ENCODE data around the gene NUS1.

Gene NUS1

DNA sequence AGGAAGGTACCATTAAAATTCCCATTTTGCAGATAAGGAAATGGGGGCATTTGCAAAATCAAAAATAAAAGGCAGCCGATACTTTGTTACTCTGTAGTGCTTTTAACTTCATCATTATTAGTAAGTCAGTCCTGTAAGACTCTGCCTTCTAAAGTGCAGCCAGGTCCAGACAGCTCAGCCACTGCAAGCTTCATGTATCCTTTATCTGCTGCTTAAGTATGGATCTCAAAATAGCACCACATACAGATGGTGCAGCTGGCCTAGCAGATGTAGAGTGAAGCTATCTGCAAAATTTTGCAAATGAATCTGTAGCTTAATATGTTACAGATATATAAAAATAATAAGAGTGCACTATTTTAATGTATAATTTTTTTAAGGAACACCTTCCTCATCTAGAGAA lies 53.4 kb downstream of the NUS1 start:
- no peak overlapping the region for H2AK5ac ChIP-seq (ENCODE audit: low read length)
- no peak overlapping the region for H3K4me3 ChIP-seq (ENCODE audit: low read depth, low read length)
- H2BK5ac ChIP-seq (ENCODE audit: low read depth, low read length, poor library complexity) = no peak overlapping the region
- no peak overlapping the region for H3K27ac ChIP-seq (ENCODE audit: low read depth, low read length)
- no CpG with 5 or more reads among the region's 1 CpG for WGBS (ENCODE audit: extremely low coverage, insufficient coverage, insufficient read length)
- H4K12ac ChIP-seq (ENCODE audit: low read depth, low read length) = no peak overlapping the region
- H3K4me2 ChIP-seq (ENCODE audit: low read length) = no peak overlapping the region
- H3K14ac ChIP-seq (ENCODE audit: low read length) = no peak overlapping the region
- H2BK120ac ChIP-seq (ENCODE audit: insufficient read depth, low read length, poor library complexity) = no peak overlapping the region
- H3K79me1 ChIP-seq (ENCODE audit: low read length) = no peaks in the 10 kb centered on the region
- H2AFZ ChIP-seq (ENCODE audit: insufficient read depth, low read length, poor library complexity) = no peak overlapping the region
- no peak overlapping the region for H2BK12ac ChIP-seq (ENCODE audit: low read length)
- no peak overlapping the region for H4K91ac ChIP-seq (ENCODE audit: low read depth, low read length)
- H4K8ac ChIP-seq (ENCODE audit: low read depth, low read length) = no peak overlapping the region
- H3K4ac ChIP-seq (ENCODE audit: low read depth, low read length) = no peak overlapping the region
- no peak for DNase-seq
- no peaks in the 10 kb centered on the region for H3K4me1 ChIP-seq (ENCODE audit: control insufficient read depth in 1 of 2, insufficient read depth in 2 of 2, low read length in 2 of 2)
- no peak overlapping the region for H3K18ac ChIP-seq (ENCODE audit: low read length)
- no peak overlapping the region for H3K9ac ChIP-seq (ENCODE audit: low read length)
- H3K36me3 ChIP-seq (ENCODE audit: control insufficient read depth in 1 of 2, insufficient read depth in 2 of 2, low read length in 2 of 2) = no peaks in the 10 kb centered on the region
- H3K23ac ChIP-seq (ENCODE audit: low read length) = no peak overlapping the region
- H3K79me2 ChIP-seq (ENCODE audit: control insufficient read depth, insufficient read depth, low read length, poor library complexity) = no peaks in the 10 kb centered on the region
- no peaks in the 10 kb centered on the region for H3K27me3 ChIP-seq (ENCODE audit: insufficient read depth, low read length)
- no peaks in the 10 kb centered on the region for H3K9me3 ChIP-seq (ENCODE audit: insufficient read depth, low read depth, low read length)

DNA sequence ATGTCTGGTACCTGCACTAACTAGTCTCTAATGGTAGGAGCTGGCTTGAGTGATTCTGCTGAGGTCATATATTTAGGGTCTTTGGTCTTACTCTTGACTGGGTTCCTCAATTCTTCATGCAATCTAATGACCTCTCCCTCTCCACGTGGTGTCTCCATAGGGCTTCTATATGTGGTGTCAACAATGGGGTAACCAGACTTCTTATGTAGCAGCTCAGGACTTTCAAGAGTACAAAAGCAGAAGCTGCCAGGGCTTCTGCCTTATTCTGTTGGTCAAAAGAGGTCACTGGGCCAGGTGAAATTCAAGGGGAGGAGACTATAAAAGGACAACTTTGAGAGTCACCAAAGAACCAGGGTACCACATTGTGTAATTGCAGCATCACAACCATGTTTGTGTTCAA lies 54.3 kb downstream of the NUS1 start:
- Histone ChIP-seq H2BK12ac (ENCODE audit: low read length) (no peak overlapping the region), H3K4me3 (ENCODE audit: low read depth, low read length) (no peak overlapping the region), H2AFZ (ENCODE audit: insufficient read depth, low read length, poor library complexity) (no peak overlapping the region), H2AK5ac (ENCODE audit: low read length) (no peak overlapping the region), H4K8ac (ENCODE audit: low read depth, low read length) (no peak overlapping the region), H3K79me2 (ENCODE audit: control insufficient read depth, insufficient read depth, low read length, poor library complexity) (no peaks in the 10 kb centered on the region), H3K27ac (ENCODE audit: low read depth, low read length) (no peak overlapping the region), H3K14ac (ENCODE audit: low read length) (no peak overlapping the region), H3K27me3 (ENCODE audit: insufficient read depth, low read length) (no peaks in the 10 kb centered on the region), H3K4me1 (ENCODE audit: control insufficient read depth in 1 of 2, insufficient read depth in 2 of 2, low read length in 2 of 2) (no peaks in the 10 kb centered on the region), H3K4me2 (ENCODE audit: low read length) (no peak overlapping the region), H2BK5ac (ENCODE audit: low read depth, low read length, poor library complexity) (no peak overlapping the region), H3K79me1 (ENCODE audit: low read length) (no peaks in the 10 kb centered on the region), H3K9me3 (ENCODE audit: insufficient read depth, low read depth, low read length) (no peaks in the 10 kb centered on the region), H3K23ac (ENCODE audit: low read length) (no peak overlapping the region), H2BK120ac (ENCODE audit: insufficient read depth, low read length, poor library complexity) (no peak overlapping the region), H3K9ac (ENCODE audit: low read length) (no peak overlapping the region), H4K12ac (ENCODE audit: low read depth, low read length) (no peak overlapping the region), H3K4ac (ENCODE audit: low read depth, low read length) (no peak overlapping the region), H3K18ac (ENCODE audit: low read length) (no peak overlapping the region), H4K91ac (ENCODE audit: low read depth, low read length) (no peak overlapping the region), H3K36me3 (ENCODE audit: control insufficient read depth in 1 of 2, insufficient read depth in 2 of 2, low read length in 2 of 2) (no peaks in the 10 kb centered on the region)
- WGBS (ENCODE audit: extremely low coverage, insufficient coverage, insufficient read length) = no CpG with 5 or more reads among the region's 1 CpG
- no peak for DNase-seq

DNA sequence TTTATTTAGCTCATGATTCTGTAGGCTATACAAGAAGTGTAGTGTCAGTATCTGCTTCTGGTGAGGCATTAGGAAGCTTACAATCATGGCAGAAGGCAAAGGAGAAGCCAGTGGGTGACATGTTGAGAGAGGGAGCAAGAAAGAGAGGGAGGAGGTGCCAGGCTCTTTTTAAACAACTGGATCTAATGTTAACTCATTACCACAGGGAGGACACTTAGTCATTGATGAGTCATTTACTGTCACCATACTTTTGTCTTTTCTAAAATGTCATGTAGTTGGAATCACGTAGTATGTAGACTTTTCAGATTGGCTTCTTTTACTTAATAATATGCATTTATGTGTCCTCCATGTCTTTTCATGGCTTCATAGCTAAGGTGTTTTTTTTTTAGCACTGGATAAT lies 58.1 kb downstream of the NUS1 start:
- H3K14ac ChIP-seq (ENCODE audit: low read length) = no peak overlapping the region
- no peak overlapping the region for H2BK120ac ChIP-seq (ENCODE audit: insufficient read depth, low read length, poor library complexity)
- no peaks in the 10 kb centered on the region for H3K36me3 ChIP-seq (ENCODE audit: control insufficient read depth in 1 of 2, insufficient read depth in 2 of 2, low read length in 2 of 2)
- no peak overlapping the region for H2BK5ac ChIP-seq (ENCODE audit: low read depth, low read length, poor library complexity)
- H3K79me2 ChIP-seq (ENCODE audit: control insufficient read depth, insufficient read depth, low read length, poor library complexity) = no peaks in the 10 kb centered on the region
- no peak overlapping the region for H2AFZ ChIP-seq (ENCODE audit: insufficient read depth, low read length, poor library complexity)
- WGBS (ENCODE audit: extremely low coverage, insufficient coverage, insufficient read length) = no CpG with 5 or more reads among the region's 1 CpG
- no peak overlapping the region for H4K91ac ChIP-seq (ENCODE audit: low read depth, low read length)
- H3K18ac ChIP-seq (ENCODE audit: low read length) = no peak overlapping the region
- no peak overlapping the region for H3K4me2 ChIP-seq (ENCODE audit: low read length)
- no peak overlapping the region for H3K4ac ChIP-seq (ENCODE audit: low read depth, low read length)
- H2BK12ac ChIP-seq (ENCODE audit: low read length) = no peak overlapping the region
- no peaks in the 10 kb centered on the region for H3K27me3 ChIP-seq (ENCODE audit: insufficient read depth, low read length)
- H3K9me3 ChIP-seq (ENCODE audit: insufficient read depth, low read depth, low read length) = no peaks in the 10 kb centered on the region
- H3K79me1 ChIP-seq (ENCODE audit: low read length) = no peaks in the 10 kb centered on the region
- H4K12ac ChIP-seq (ENCODE audit: low read depth, low read length) = no peak overlapping the region
- no peak overlapping the region for H4K8ac ChIP-seq (ENCODE audit: low read depth, low read length)
- H3K23ac ChIP-seq (ENCODE audit: low read length) = no peak overlapping the region
- H3K27ac ChIP-seq (ENCODE audit: low read depth, low read length) = no peak overlapping the region
- no peak overlapping the region for H3K4me3 ChIP-seq (ENCODE audit: low read depth, low read length)
- no peak overlapping the region for H2AK5ac ChIP-seq (ENCODE audit: low read length)
- no peak overlapping the region for H3K9ac ChIP-seq (ENCODE audit: low read length)
- no peaks in the 10 kb centered on the region for H3K4me1 ChIP-seq (ENCODE audit: control insufficient read depth in 1 of 2, insufficient read depth in 2 of 2, low read length in 2 of 2)
- no peak for DNase-seq

DNA sequence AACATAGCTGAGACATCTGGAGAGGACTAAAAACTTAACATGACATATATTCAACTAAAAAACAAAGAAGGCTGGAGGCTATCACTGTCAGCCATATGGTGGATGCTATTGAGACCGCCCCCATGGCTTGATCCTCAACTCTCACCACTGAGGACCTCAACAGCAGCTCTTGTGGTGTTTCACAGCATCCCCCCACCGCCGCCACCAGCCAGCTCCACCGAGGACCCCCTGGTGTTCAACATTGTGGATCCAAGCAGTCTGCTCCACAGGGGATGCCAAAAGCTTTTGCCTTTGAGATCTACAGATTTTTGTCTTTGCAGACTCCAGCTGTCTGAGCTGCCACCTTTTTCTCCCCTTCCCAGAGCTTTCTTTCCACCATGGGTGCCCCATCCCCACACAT lies 64.6 kb downstream of the NUS1 start:
- no peak overlapping the region for H3K23ac ChIP-seq (ENCODE audit: low read length)

More for the DNA sequence above, 64.6 kb downstream of the NUS1 start:
- Histone ChIP-seq H3K18ac (ENCODE audit: low read length) (no peak overlapping the region), H3K4ac (ENCODE audit: low read depth, low read length) (no peak overlapping the region), H4K12ac (ENCODE audit: low read depth, low read length) (no peak overlapping the region), H3K79me1 (ENCODE audit: low read length) (no peaks in the 10 kb centered on the region), H2AFZ (ENCODE audit: insufficient read depth, low read length, poor library complexity) (no peak overlapping the region), H4K91ac (ENCODE audit: low read depth, low read length) (no peak overlapping the region), H2BK5ac (ENCODE audit: low read depth, low read length, poor library complexity) (no peak overlapping the region), H3K4me1 (ENCODE audit: control insufficient read depth in 1 of 2, insufficient read depth in 2 of 2, low read length in 2 of 2) (no peaks in the 10 kb centered on the region), H2AK5ac (ENCODE audit: low read length) (no peak overlapping the region), H4K8ac (ENCODE audit: low read depth, low read length) (no peak overlapping the region), H2BK12ac (ENCODE audit: low read length) (no peak overlapping the region), H3K14ac (ENCODE audit: low read length) (no peak overlapping the region), H3K36me3 (ENCODE audit: control insufficient read depth in 1 of 2, insufficient read depth in 2 of 2, low read length in 2 of 2) (no peaks in the 10 kb centered on the region), H2BK120ac (ENCODE audit: insufficient read depth, low read length, poor library complexity) (no peak overlapping the region), H3K9ac (ENCODE audit: low read length) (no peak overlapping the region), H3K4me2 (ENCODE audit: low read length) (no peak overlapping the region), H3K9me3 (ENCODE audit: insufficient read depth, low read depth, low read length) (peaks cover 2% of the 10 kb centered on the region), H3K79me2 (ENCODE audit: control insufficient read depth, insufficient read depth, low read length, poor library complexity) (no peaks in the 10 kb centered on the region), H3K4me3 (ENCODE audit: low read depth, low read length) (no peak overlapping the region), H3K27me3 (ENCODE audit: insufficient read depth, low read length) (no peaks in the 10 kb centered on the region), H3K27ac (ENCODE audit: low read depth, low read length) (no peak overlapping the region)
- DNase-seq = no peak
- no CpG with 5 or more reads among the region's 4 CpGs for WGBS (ENCODE audit: extremely low coverage, insufficient coverage, insufficient read length)
